Kidney (tissue), 14 donors: ENCODE data around the gene GPC5. TPM values are rescaled to one million over a fixed set of nuclear protein-coding genes. Genes with fewer than 3 reads are reported as not detected.

Experiments
- DNase-seq, 5 donors: peaks; one replicate each; pipeline ENCODE4 v3.0.0-alpha.2; 2013 to 2020
- FAIRE-seq: peaks from 2 replicates; lab custom pipeline; 2012; peaks lifted over from hg19 to GRCh38; lab: Jason Lieb, UNC
- H3K27ac ChIP-seq, 2 donors: one replicate each; pipeline ENCODE4 v1.7.0; 2013; ENCODE audit warnings: low read depth in 2 of 2, low read length in 2 of 2, inconsistent platforms in 1 of 2
- H3K27me3 ChIP-seq: one replicate; pipeline ENCODE4 v1.7.1; 2013; ENCODE audit warnings: low read length, inconsistent platforms; ENCODE audit not compliant: control insufficient read depth, insufficient read depth
- H3K36me3 ChIP-seq, 3 donors: one replicate each; pipeline versions ENCODE4 v1.7.0 to v1.7.1; 2013; ENCODE audit warnings: low read length in 3 of 3, control low read depth in 1 of 3, inconsistent platforms in 1 of 3; ENCODE audit not compliant: insufficient read depth in 3 of 3, control insufficient read depth in 2 of 3
- H3K4me1 ChIP-seq, 3 donors: one replicate each; pipeline versions ENCODE4 v1.7.0 to v1.7.1; 2013; ENCODE audit warnings: low read length in 3 of 3, inconsistent platforms in 1 of 3, low read depth in 1 of 3; ENCODE audit not compliant: control insufficient read depth in 2 of 3, insufficient read depth in 2 of 3
- H3K4me3 ChIP-seq, 3 donors: one replicate each; pipeline versions ENCODE4 v1.7.0 to v1.8.1; 2013; ENCODE audit warnings: low read length in 3 of 3, control low read depth in 1 of 3, inconsistent platforms in 1 of 3
- H3K9ac ChIP-seq, 3 donors: one replicate each; pipeline versions ENCODE4 v1.7.0 to v1.7.1; 2013; ENCODE audit warnings: low read length in 3 of 3, control low read depth in 1 of 3, inconsistent platforms in 1 of 3
- H3K9me3 ChIP-seq, 3 donors: one replicate each; pipeline versions ENCODE4 v1.7.0 to v1.7.1; 2013; ENCODE audit warnings: low read length in 3 of 3, control low read depth in 1 of 3, inconsistent platforms in 1 of 3; ENCODE audit not compliant: control insufficient read depth in 2 of 3, insufficient read depth in 1 of 3
- CTCF ChIP-seq: IDR thresholded peaks from 3 replicates; pipeline ENCODE4 v1.5.1; 2012; ENCODE audit warnings: mild to moderate bottlenecking, moderate library complexity, borderline replicate concordance; ENCODE audit not compliant: insufficient read depth; ENCODE audit errors: extremely low read depth
- intact Hi-C: fragments of 100-400 bp; cut with DNase I; formaldehyde crosslinking; loops from one replicate; pipeline ENCODE4 v1.11.1; 2022
- polyA plus RNA-seq: library from polyadenylated mRNA; stranded (reverse); fragments of 350-450 nt; fragmentation: Illumina TruSeq; extraction: RNeasy Lipid Tissue Mini Kit (QIAGEN cat#74804); gene quantifications from one replicate; pipeline ENCODE4 v1.2.3, GENCODE V29; 2014; ENCODE audit warnings: low read depth, low replicate concordance; ENCODE audit not compliant: insufficient read depth
- total RNA-seq: library from RNA; stranded (reverse); fragmentation: NEBNext Ultra II Directional; extraction: Animal tissue kit (Norgen Biotek cat#: 25700); gene quantifications from one replicate; pipeline ENCODE4 v1.2.1, GENCODE V29; 2021
- donor health status: control.
- donor health status: control.
- donor health status: control.
- donor health status: control.
- donor health status: control.
- donor health status: DM: yes; HTN: yes; CAD: no.
- donor health status: Normal renal cell carcinoma (clear cell type).

Gene GPC5
- total and polyA plus RNA-seq, 2 donors from 2014 or later: 0.47 to 6.8 TPM

- H3K27me3 ChIP-seq: no peaks in the 10 kb centered on the region
- DNase-seq (no peak), FAIRE-seq (no peak)
- H3K36me3 ChIP-seq: no peaks in the 10 kb centered on the region
- H3K9me3 ChIP-seq: no peaks in the 10 kb centered on the region
- intact Hi-C loops: no loop called here
- no peaks in the 10 kb centered on the region for H3K4me1 ChIP-seq
- no peak overlapping the region for H3K4me3 ChIP-seq
- no peak overlapping the region for H3K9ac ChIP-seq
- no peak for TF ChIP-seq CTCF
- no peak overlapping the region for H3K27ac ChIP-seq
Observed at GRCh38 chr13:92825938-92826596, 1427.6 kb downstream of the GPC5 start.

- H3K4me1 ChIP-seq: no peaks in the 10 kb centered on the region
- intact Hi-C loops: no loop called here
- DNase-seq (no peak), FAIRE-seq (no peak)
- H3K27me3 ChIP-seq: no peaks in the 10 kb centered on the region
- no peak overlapping the region for H3K9ac ChIP-seq
- no peak overlapping the region for H3K27ac ChIP-seq
- no peaks in the 10 kb centered on the region for H3K9me3 ChIP-seq
- H3K36me3 ChIP-seq: no peaks in the 10 kb centered on the region
- H3K4me3 ChIP-seq: no peak overlapping the region
- no peak for TF ChIP-seq CTCF
Observed at GRCh38 chr13:92827503-92827902, 1429.1 kb downstream of the GPC5 start.

GRCh38 chr13:92829930-92830329 lies 1431.5 kb downstream of the GPC5 start:
- intact Hi-C loops: no loop called here
- FAIRE-seq (no peak), DNase-seq (no peak)
- H3K27me3 ChIP-seq: no peaks in the 10 kb centered on the region
- H3K9me3 ChIP-seq: no peaks in the 10 kb centered on the region
- no peak overlapping the region for H3K27ac ChIP-seq
- no peaks in the 10 kb centered on the region for H3K36me3 ChIP-seq
- TF ChIP-seq CTCF: no peak
- no peak overlapping the region for H3K9ac ChIP-seq
- H3K4me1 ChIP-seq: no peaks in the 10 kb centered on the region
- H3K4me3 ChIP-seq: no peak overlapping the region

- Histone ChIP-seq H3K36me3 (no peaks in the 10 kb centered on the region), H3K9me3 (no peaks in the 10 kb centered on the region), H3K27me3 (no peaks in the 10 kb centered on the region), H3K9ac (no peak overlapping the region), H3K4me3 (no peak overlapping the region), H3K4me1 (no peaks in the 10 kb centered on the region), H3K27ac (no peak overlapping the region)
- intact Hi-C loops: no loop called here
- DNase-seq (no peak), FAIRE-seq (no peak)
- TF ChIP-seq CTCF: no peak
Observed at GRCh38 chr13:92830821-92831220, 1432.4 kb downstream of the GPC5 start.
